ENCODE data around the gene CDX1.

Gene CDX1

GRCh38 chr5:150166650-150167511 is at the start of gene CDX1:
TSS of gene CDX1 (plus strand) at chr5:150166778. CDS start at chr5:150166877, 99 bp downstream.
- no peak for DNase-seq (ENCODE audit: low read depth in 2 of 2)

GRCh38 chr5:150117945-150118560 is 48.5 kb upstream of the CDX1 start:
- no peak for DNase-seq (ENCODE audit: low read depth in 2 of 2)

- DNase-seq (ENCODE audit: low read depth in 2 of 2), result no peak
Observed at GRCh38 chr5:150118561-150119229, 47.9 kb upstream of the CDX1 start.

DNA sequence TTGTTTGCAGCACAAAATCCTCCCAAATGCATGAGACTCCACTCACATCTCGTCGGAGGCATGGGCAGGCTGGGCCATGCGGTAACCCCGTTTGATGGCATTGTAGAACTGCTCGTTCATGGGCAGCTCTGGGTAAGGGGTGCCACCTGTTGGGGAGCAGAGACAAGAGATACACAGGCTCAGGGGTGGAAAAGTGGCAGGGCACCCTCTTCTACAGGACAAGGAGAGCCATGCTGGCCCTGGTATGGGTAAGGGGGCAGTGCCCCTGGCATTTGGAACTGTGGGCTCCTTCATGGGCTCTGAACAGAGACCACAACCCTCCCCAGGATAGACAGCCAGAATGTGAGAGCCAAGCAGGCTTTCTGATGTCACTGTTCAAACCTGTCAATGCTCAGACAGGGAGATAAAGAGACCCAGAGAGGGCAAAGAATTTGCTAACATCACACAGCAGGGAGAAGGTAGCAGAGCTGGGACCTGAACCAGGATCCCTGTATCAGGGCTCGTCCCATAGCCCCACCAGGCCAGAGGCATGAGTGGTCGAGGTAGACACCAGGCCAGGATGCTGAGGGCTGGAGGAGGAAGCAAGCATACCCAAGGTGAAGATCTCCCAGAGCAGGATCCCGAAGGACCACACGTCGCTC is 47.0 kb upstream of the CDX1 start:
- no peak for DNase-seq (ENCODE audit: low read depth in 2 of 2)

DNA sequence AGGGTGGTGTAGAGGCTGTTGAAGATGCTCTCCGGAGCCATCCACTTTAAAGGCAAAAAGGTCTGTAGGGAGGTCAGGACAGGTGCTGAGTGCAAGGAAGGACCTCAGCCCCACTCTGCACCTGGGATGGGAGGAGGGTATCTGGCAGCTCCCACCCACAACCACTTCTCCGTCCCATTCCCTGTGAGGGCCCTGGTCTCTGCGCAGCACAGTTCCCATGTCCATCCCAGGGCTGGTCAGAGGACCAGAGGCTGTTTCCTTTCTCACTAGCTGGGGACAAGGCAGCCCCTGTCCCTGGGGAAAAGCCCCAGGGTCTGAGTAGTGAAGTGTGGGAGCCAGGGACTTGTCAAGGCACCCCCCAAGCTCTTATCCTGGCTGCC is 46.5 kb upstream of the CDX1 start:
- no peak for DNase-seq (ENCODE audit: low read depth in 2 of 2)

- no peak for DNase-seq (ENCODE audit: low read depth in 2 of 2)
Observed at GRCh38 chr5:150120617-150121447, 45.7 kb upstream of the CDX1 start.

DNA sequence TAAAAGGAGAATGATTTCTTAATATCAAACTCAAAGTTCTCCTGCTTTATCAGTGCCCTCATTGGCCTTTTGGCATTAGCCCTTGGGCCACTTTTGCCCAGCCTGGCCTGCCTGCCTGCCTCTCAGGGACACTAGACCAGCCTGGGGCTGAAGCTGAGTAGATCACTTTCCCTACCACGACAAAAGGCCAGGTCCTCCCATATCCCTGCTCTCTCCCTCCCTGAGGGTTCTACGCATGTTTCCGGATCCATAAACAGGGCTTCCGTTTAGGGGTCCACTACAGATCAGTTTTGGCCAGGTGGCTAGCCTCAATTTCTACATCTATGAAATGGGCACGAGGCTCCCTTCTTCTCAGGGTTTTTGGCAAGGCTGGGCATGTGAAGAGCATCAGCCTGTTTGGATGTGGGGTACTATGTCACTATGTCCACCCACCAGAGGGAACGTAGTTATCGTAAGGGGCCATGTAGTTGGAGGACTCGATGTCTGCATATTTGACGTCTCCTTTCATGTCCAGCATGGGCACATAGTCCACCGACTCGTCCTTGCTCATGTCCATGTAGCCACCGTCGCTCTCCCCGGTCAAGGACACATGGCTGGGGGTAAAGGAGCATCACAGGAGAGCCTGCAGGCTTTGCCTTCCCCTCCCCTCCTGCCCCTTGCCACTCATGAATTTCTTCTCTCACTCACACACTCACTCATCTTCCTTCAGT is 45.0 kb upstream of the CDX1 start:
- DNase-seq (ENCODE audit: low read depth in 2 of 2), result no peak

DNA sequence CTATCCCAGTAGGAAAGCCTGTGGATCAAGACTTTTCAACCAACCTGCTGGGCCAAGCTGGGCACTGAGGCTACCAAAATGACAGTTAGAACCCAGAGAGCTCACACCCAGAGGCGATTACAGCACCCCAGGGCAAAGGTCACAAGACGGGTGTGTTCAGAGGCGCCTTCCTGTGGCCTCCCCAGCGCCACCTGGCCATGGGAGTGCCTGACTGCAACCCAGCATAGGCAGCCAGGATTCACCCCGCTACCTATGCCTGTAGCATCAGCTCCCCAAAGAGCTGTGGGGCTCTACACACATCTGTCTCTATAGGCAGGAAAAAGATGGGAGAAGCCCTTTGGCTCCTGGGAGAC is 44.4 kb upstream of the CDX1 start:
- DNase-seq (ENCODE audit: low read depth in 2 of 2), result no peak

DNA sequence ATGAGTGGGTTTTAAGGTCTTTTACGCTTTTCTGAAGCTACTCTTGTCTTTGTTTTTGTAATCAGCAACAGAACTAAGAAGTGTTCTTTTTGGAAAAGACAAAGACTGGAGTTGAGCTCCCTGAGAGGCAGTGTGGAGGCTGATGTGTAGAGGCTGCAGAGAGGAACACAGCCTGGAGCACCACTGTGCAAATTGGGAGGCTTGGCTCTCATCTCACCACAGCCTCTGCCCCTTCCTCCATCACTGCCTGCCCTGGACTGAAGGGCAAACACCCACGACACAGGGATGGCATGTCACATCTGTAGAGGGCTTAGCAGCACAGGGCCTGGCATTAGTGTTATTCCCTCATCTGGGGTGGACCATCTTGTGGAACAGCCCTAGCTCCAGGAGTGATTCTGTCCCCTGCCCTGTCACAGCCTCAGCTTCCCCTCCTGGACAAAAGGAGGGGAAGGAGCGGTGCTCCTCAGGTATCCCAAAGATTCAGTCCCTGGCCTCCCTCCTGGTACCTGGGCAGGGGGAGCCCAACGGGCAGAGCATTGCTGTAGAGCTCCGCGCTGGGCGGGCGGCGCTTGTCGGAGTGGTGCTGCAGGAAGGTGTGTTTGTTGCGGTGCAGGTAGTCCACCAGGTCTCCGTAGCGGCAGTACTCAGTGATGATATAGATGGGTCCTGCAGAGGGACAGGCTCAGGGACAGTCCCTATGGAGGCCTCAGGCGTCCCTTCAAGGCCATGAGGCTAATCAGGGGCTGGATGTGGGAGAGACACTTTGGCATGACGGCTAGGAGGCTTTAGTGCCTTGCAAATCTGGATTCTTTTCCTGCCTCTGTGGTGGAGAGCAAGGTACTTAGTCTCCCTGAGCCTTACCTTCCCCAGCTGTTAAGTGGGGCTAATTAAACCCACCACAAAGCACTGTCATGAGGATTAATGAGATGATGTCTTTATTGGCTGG is 43.8 kb upstream of the CDX1 start:
- DNase-seq (ENCODE audit: low read depth in 2 of 2), result no peak

DNA sequence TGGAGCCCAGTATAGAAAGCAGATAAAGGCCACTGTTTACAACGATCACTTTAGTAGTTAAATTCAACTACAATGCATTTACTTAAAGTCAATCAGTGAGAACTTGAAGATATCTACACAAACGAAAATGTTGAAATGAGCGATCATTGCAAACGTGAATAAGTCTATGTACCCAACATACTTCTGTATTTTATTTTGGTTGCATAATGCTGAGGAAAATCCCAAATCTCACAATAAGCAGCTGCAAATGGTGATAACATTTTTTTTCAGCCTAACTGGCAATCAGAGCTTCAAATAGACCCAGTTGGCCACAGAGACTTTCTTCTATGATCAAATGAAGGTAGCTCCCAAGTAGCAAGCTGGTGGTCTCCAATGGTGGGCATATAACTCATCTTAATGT is 43.0 kb upstream of the CDX1 start:
- DNase-seq (ENCODE audit: low read depth in 2 of 2), result no peak

- DNase-seq (ENCODE audit: low read depth in 2 of 2), result no peak
Observed at GRCh38 chr5:150124111-150124557, 42.4 kb upstream of the CDX1 start.

- DNase-seq (ENCODE audit: low read depth in 2 of 2), result no peak
Observed at GRCh38 chr5:150124596-150124995, 42.0 kb upstream of the CDX1 start.

- no peak for DNase-seq (ENCODE audit: low read depth in 2 of 2)
Observed at GRCh38 chr5:150125334-150125733, 41.2 kb upstream of the CDX1 start.

- no peak for DNase-seq (ENCODE audit: low read depth in 2 of 2)
Observed at GRCh38 chr5:150126199-150126920, 40.2 kb upstream of the CDX1 start.

DNA sequence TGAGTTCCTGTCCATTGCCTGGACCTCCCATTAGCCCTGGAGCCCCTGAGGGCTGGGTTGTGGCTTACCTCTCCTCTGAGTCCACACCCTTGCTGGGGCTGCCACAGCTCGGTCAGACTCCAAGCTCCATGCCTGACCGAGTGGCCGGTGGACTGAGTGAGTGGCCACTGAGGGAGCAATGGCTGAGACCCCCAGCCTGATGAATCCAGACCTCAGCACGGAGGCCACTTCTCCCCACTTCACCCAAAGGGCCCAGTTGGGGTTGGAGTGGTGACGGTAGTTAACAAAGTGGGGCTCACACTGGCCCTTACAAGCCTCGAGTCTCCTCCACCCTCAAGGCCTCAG is 39.7 kb upstream of the CDX1 start:
- no peak for DNase-seq (ENCODE audit: low read depth in 2 of 2)

- no peak for DNase-seq (ENCODE audit: low read depth in 2 of 2)
Observed at GRCh38 chr5:150129454-150129812, 37.1 kb upstream of the CDX1 start.

DNA sequence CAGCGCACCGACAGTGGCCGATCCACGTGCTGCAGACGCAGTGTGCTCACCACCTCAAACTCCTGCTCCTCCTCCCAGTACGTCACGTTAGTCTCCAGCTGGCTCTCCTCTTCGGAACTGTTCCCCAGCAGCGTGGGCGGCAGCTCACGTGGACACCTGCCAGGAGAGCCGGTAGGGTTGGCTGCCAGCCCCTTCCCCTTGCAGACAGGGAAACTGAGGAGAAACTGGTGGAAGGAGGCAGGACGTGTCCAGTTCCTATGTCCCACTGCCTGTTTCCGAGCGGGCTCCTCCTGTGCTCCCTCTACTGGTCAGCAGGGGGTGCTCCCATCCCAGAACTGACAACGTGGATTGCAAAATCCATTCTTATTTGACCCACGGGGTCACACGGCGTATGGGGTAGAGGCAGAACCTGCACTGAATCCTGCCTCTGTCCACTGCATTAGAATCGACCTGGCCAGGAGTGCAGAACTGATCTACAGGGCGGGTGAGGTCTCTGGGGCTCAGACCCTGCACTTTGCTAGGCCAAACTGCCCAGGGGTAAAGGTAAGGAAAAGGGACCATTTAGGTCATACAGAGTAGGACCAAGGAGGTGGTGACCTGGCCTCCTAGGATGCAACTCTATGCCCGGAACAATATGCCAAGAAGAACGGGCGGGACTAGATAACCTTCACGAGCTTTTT is 36.6 kb upstream of the CDX1 start:
- peak in 1 of 2 donors; percentile 7 for DNase-seq (ENCODE audit: low read depth in 2 of 2)

- DNase-seq (ENCODE audit: low read depth in 2 of 2), result no peak
Observed at GRCh38 chr5:150130493-150130922, 36.1 kb upstream of the CDX1 start.

- DNase-seq (ENCODE audit: low read depth in 2 of 2), result no peak
Observed at GRCh38 chr5:150131461-150131860, 35.1 kb upstream of the CDX1 start.
